Measurements from ENCODE around the gene PRIMA1. TPM values are rescaled to one million over a fixed set of nuclear protein-coding genes. Genes with fewer than 3 reads are reported as not detected.

The PRIMA1 gene
- total RNA-seq, 1 experiment from 2014 or later: 1.0 TPM

DNA sequence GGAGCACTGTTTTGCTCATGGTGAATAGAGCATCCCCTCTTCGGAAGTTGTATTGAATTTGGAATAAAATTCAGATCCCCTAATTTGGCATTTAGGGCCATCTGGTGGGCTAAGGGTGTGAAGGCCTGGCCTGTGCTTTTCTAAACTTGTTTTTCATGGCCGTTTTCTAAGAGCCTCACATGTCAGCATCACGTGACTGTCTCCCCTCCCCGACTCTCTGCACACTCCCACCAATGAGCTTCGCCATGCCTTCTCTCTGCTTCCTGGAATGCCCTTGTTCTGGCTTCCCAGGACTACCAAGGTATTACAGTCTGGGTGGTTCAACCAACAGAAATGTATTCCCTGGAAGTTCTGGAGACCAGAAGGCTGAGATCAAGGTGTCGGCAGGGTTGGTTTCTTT, 85.3 kb downstream of the PRIMA1 start:
- no TSS peak for BruUV-seq (replicated peaks)
- H3K4me1 Mint-ChIP-seq (ENCODE audit: low read depth, unreplicated experiment): no peaks in the 10 kb centered on the region
- H3K9me3 Mint-ChIP-seq (ENCODE audit: unreplicated experiment): no peaks in the 10 kb centered on the region
- no peak for TF ChIP-seq CTCF (IDR thresholded peaks at IDR 0.05; ENCODE audit: insufficient read depth in 1 of 2, low read depth in 1 of 2, low read length in 1 of 2, severe bottlenecking in 1 of 2, unreplicated experiment in 1 of 2)
- Histone ChIP-seq H3K36me3 (ENCODE audit: control insufficient read depth, insufficient read depth, low read length) (no peaks in the 10 kb centered on the region), H3K4me3 (ENCODE audit: low read depth, low read length) (no peak overlapping the region), H3K27me3 (replicated peaks; ENCODE audit: control insufficient read depth, insufficient read depth, low read length) (no peaks in the 10 kb centered on the region; the same call in 1 of the 2 replicates), H3K9me3 (no peaks in the 10 kb centered on the region; the same call in 1 of the 2 replicates), H3K4me1 (no peaks in the 10 kb centered on the region)
- POLR2A ChIA-PET: no interaction called here
- H3K36me3 Mint-ChIP-seq (ENCODE audit: insufficient read depth, unreplicated experiment): no peaks in the 10 kb centered on the region
- no peak overlapping the region for H3K27ac Mint-ChIP-seq (ENCODE audit: unreplicated experiment)
- CTCF ChIA-PET: no interaction called here
- intact Hi-C loops (cut with micrococcal nuclease; ENCODE audit: unreplicated experiment): no loop called here
- DNase-seq: no peak
- peaks cover 7% of the 10 kb centered on the region for H3K27me3 Mint-ChIP-seq (ENCODE audit: insufficient read depth, unreplicated experiment)
- no peak overlapping the region for H3K4me3 Mint-ChIP-seq (ENCODE audit: unreplicated experiment)

- intact Hi-C loops (cut with micrococcal nuclease; ENCODE audit: unreplicated experiment): no loop called here
- no peak for DNase-seq
- no peaks in the 10 kb centered on the region for H3K36me3 ChIP-seq (ENCODE audit: control insufficient read depth, insufficient read depth, low read length)
- H3K27ac Mint-ChIP-seq (ENCODE audit: unreplicated experiment): no peak overlapping the region
- TF ChIP-seq CTCF (IDR thresholded peaks at IDR 0.05; ENCODE audit: insufficient read depth in 1 of 2, low read depth in 1 of 2, low read length in 1 of 2, severe bottlenecking in 1 of 2, unreplicated experiment in 1 of 2): no peak
- BruUV-seq (replicated peaks): no TSS peak
- ChIA-PET CTCF (no interaction called here), POLR2A (no interaction called here)
- no peaks in the 10 kb centered on the region for H3K4me1 Mint-ChIP-seq (ENCODE audit: low read depth, unreplicated experiment)
- H3K4me3 ChIP-seq (ENCODE audit: low read depth, low read length): no peak overlapping the region
- H3K9me3 ChIP-seq: no peaks in the 10 kb centered on the region; the same call in 1 of the 2 replicates
- H3K4me3 Mint-ChIP-seq (ENCODE audit: unreplicated experiment): no peak overlapping the region
- peaks cover 7% of the 10 kb centered on the region for H3K27me3 Mint-ChIP-seq (ENCODE audit: insufficient read depth, unreplicated experiment)
- no peaks in the 10 kb centered on the region for H3K36me3 Mint-ChIP-seq (ENCODE audit: insufficient read depth, unreplicated experiment)
- no peaks in the 10 kb centered on the region for H3K4me1 ChIP-seq
- H3K27me3 ChIP-seq (replicated peaks; ENCODE audit: control insufficient read depth, insufficient read depth, low read length): no peaks in the 10 kb centered on the region; the same call in 1 of the 2 replicates
- no peaks in the 10 kb centered on the region for H3K9me3 Mint-ChIP-seq (ENCODE audit: unreplicated experiment)
Observed at GRCh38 chr14:93701562-93701961, 86.7 kb downstream of the PRIMA1 start.

GRCh38 chr14:93700928-93701327, 87.4 kb downstream of the PRIMA1 start:
- H3K27ac Mint-ChIP-seq (ENCODE audit: unreplicated experiment): no peak overlapping the region
- H3K27me3 ChIP-seq (replicated peaks; ENCODE audit: control insufficient read depth, insufficient read depth, low read length): no peaks in the 10 kb centered on the region
- H3K9me3 Mint-ChIP-seq (ENCODE audit: unreplicated experiment): no peaks in the 10 kb centered on the region
- no peaks in the 10 kb centered on the region for H3K4me1 Mint-ChIP-seq (ENCODE audit: low read depth, unreplicated experiment)
- no peak for DNase-seq
- H3K36me3 ChIP-seq (ENCODE audit: control insufficient read depth, insufficient read depth, low read length): no peaks in the 10 kb centered on the region
- no peak for TF ChIP-seq CTCF (IDR thresholded peaks at IDR 0.05; ENCODE audit: insufficient read depth in 1 of 2, low read depth in 1 of 2, low read length in 1 of 2, severe bottlenecking in 1 of 2, unreplicated experiment in 1 of 2)
- no peak overlapping the region for H3K4me3 Mint-ChIP-seq (ENCODE audit: unreplicated experiment)
- POLR2A ChIA-PET: no interaction called here
- H3K27me3 Mint-ChIP-seq (ENCODE audit: insufficient read depth, unreplicated experiment): peaks cover 7% of the 10 kb centered on the region
- H3K4me3 ChIP-seq (ENCODE audit: low read depth, low read length): no peak overlapping the region
- no peaks in the 10 kb centered on the region; the same call in 1 of the 2 replicates for H3K9me3 ChIP-seq
- CTCF ChIA-PET: no interaction called here
- BruUV-seq (replicated peaks): no TSS peak
- no peaks in the 10 kb centered on the region for H3K4me1 ChIP-seq
- H3K36me3 Mint-ChIP-seq (ENCODE audit: insufficient read depth, unreplicated experiment): no peaks in the 10 kb centered on the region
- intact Hi-C loops (cut with micrococcal nuclease; ENCODE audit: unreplicated experiment): no loop called here
